ENCODE measurements around the gene DHX29.

The DHX29 gene, protein sequence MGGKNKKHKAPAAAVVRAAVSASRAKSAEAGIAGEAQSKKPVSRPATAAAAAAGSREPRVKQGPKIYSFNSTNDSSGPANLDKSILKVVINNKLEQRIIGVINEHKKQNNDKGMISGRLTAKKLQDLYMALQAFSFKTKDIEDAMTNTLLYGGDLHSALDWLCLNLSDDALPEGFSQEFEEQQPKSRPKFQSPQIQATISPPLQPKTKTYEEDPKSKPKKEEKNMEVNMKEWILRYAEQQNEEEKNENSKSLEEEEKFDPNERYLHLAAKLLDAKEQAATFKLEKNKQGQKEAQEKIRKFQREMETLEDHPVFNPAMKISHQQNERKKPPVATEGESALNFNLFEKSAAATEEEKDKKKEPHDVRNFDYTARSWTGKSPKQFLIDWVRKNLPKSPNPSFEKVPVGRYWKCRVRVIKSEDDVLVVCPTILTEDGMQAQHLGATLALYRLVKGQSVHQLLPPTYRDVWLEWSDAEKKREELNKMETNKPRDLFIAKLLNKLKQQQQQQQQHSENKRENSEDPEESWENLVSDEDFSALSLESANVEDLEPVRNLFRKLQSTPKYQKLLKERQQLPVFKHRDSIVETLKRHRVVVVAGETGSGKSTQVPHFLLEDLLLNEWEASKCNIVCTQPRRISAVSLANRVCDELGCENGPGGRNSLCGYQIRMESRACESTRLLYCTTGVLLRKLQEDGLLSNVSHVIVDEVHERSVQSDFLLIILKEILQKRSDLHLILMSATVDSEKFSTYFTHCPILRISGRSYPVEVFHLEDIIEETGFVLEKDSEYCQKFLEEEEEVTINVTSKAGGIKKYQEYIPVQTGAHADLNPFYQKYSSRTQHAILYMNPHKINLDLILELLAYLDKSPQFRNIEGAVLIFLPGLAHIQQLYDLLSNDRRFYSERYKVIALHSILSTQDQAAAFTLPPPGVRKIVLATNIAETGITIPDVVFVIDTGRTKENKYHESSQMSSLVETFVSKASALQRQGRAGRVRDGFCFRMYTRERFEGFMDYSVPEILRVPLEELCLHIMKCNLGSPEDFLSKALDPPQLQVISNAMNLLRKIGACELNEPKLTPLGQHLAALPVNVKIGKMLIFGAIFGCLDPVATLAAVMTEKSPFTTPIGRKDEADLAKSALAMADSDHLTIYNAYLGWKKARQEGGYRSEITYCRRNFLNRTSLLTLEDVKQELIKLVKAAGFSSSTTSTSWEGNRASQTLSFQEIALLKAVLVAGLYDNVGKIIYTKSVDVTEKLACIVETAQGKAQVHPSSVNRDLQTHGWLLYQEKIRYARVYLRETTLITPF (N-terminal part only)

DNA sequence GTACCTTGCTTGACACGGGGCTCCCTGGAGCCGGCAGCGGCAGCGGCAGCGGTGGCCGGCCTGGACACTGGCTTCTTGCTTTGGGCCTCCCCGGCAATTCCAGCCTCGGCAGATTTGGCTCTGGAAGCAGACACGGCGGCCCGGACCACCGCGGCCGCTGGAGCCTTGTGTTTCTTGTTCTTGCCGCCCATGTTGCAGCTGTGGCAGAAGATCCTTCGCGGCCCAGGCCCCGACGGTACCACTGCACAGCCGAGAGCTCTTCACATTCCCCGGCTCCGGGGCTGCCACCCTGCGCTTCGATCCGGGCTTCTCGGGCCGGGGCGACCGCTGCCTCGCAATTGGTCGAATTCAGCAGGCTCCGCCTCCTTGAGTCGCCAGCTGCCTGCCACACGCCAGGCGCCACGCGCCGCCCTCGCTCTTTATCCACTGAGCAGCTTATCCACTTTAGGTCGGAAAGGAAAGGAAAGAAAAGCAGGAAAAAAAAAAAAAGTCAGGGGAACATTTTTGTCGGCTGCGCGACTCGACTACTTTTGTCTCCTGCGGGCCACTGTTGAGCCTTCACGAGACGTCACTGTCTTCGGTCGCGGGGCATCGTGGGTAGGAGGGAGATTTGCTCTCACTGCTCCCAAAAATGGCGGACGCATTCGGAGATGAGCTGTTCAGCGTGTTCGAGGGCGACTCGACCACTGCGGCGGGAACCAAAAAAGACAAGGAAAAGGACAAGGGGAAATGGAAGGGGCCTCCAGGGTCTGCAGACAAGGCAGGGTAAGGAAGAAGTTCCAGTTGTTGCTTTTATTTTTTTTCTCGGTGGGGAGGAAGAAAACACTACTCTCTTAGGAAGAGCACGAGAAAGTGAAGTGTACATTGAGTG lies at the start of gene DHX29, which contains the start of gene MTREX:
Gene DHX29, minus strand, starts transcription at position 312 of the 871 bp plus-strand sequence. Its CDS starts 121 bp downstream, at position 191.
Gene MTREX, plus strand, starts transcription at position 607 of the 871 bp plus-strand sequence. Its CDS starts 25 bp downstream, at position 632.
- CTCF ChIA-PET = interaction anchor here (0.6 to 1.8 kb wide), 8 partner anchors 9 to 384 kb away, joined by 3 to 7 read pairs (median 4); no protein-coding TSS in a partner anchor
- DNase-seq (ENCODE audit: extremely low spot score) = peak; percentile 89

DNA sequence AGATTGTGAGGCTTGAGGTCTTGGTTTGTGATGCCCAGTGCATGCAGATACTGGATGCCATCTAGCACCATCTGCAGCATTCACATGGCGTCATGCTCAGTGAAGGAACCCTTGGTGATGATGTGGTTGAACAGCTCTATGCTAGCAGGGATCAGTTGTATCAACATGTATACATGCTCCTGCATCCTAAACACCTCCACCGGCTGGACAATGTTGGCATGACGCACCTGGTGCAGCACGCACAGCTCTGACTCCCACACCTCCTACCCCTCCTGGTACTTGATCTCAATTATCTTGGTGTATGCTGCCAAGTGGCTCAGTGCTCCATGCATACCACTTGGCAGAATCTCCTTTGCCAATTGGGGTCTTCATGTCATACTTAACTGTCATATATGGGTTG lies 49.4 kb upstream of the DHX29 start:
- ChIA-PET CTCF (no interaction called here), POLR2A (no interaction called here)
- TF ChIP-seq, protein P1, sequence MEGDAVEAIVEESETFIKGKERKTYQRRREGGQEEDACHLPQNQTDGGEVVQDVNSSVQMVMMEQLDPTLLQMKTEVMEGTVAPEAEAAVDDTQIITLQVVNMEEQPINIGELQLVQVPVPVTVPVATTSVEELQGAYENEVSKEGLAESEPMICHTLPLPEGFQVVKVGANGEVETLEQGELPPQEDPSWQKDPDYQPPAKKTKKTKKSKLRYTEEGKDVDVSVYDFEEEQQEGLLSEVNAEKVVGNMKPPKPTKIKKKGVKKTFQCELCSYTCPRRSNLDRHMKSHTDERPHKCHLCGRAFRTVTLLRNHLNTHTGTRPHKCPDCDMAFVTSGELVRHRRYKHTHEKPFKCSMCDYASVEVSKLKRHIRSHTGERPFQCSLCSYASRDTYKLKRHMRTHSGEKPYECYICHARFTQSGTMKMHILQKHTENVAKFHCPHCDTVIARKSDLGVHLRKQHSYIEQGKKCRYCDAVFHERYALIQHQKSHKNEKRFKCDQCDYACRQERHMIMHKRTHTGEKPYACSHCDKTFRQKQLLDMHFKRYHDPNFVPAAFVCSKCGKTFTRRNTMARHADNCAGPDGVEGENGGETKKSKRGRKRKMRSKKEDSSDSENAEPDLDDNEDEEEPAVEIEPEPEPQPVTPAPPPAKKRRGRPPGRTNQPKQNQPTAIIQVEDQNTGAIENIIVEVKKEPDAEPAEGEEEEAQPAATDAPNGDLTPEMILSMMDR (IDR thresholded peaks at IDR 0.05; ENCODE audit: control extremely low read depth, extremely low read depth, low read depth, missing control alignments) = no peak
- no peak for DNase-seq (ENCODE audit: extremely low spot score)

More for the DNA sequence above, at the start of gene DHX29, which contains the start of gene MTREX:
- POLR2A ChIA-PET = interaction anchor here (0.6 to 1.0 kb wide), 3 partner anchors 9 to 1496 kb away, joined by 3 read pairs; no protein-coding TSS in a partner anchor
- TF ChIP-seq, protein P1 (IDR thresholded peaks at IDR 0.05; ENCODE audit: control extremely low read depth, extremely low read depth, low read depth, missing control alignments) = no peak

DNA sequence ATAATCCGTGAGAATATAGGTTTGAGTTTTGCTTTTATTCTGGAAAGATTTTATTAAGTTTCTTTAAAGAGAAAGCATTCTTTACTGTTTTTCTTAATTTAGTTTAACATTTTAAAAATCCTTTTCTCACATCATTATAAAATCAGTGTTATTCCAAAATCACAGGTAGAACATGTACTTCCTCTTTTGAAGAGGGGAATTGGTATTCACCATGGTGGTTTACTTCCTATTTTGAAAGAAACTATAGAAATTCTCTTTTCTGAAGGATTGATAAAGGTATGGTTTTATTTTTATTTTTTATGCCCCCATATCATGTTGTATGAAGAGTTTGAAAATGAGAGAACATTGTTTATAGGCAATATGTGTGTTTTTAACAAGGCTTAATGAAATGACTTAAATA lies 43.3 kb upstream of the DHX29 start:
- ChIA-PET POLR2A (no interaction called here), CTCF (no interaction called here)
- DNase-seq (ENCODE audit: extremely low spot score) = no peak
- TF ChIP-seq, protein P1 (IDR thresholded peaks at IDR 0.05; ENCODE audit: control extremely low read depth, extremely low read depth, low read depth, missing control alignments) = no peak

DNA sequence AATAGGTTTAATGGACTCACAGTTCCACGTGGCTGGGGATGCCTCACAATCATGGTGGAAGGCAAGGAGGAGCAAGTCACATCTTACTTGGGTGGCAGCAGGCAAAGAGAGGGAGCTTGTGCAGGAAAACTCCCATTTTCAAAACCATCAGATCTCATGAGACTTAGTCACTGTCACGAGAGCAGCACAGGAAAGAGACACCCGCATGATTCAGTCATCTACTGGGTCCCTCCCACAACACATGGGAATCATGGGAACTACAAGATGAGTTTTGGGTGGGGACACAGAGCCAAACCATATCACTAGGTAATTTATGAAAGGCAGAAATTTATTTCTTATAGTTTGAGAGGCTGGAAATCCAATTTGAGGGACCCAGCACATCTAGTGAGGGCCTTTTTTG lies 40.3 kb upstream of the DHX29 start:
- no peak for DNase-seq (ENCODE audit: extremely low spot score)
- TF ChIP-seq, protein P1 (IDR thresholded peaks at IDR 0.05; ENCODE audit: control extremely low read depth, extremely low read depth, low read depth, missing control alignments) = no peak
- ChIA-PET POLR2A (no interaction called here), CTCF (interaction anchor here (1.4 kb wide), 1 partner anchor 21 kb away, joined by 4 read pairs; no protein-coding TSS in a partner anchor)

DNA sequence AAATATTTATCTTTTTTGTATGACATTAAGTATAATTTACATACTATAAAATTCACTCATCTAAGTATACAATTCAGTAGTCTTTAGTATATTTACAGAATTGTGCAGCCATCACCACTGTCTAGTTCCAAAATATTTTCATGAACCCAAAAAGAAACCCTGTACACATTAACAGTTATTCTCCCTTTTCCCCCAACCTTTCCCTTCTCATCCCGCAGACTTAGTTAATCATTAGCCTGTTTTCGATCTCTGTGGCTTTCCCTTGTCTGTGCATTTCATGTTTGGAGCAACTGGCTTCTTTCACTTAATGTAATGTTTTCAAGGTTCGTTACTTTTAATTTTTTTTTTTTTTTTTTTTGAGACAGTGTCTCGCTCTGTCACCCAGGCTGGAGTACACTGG lies 37.8 kb upstream of the DHX29 start:
- CTCF ChIA-PET = no interaction called here
- POLR2A ChIA-PET = no interaction called here
- no peak for DNase-seq (ENCODE audit: extremely low spot score)
- TF ChIP-seq, protein P1 (IDR thresholded peaks at IDR 0.05; ENCODE audit: control extremely low read depth, extremely low read depth, low read depth, missing control alignments) = no peak
